NCI-H345 (cell line): ENCODE results near the gene SULT4A1.

Experiments
- DNase-seq: peaks from one replicate; lab custom pipeline; 2025; lab: John Stamatoyannopoulos, UW

The SULT4A1 gene

GRCh38 chr22:43802897-43803495 lies 59.3 kb downstream of the SULT4A1 start:
- DNase-seq: no peak

- no peak for DNase-seq
These were observed 61.3 kb downstream of the SULT4A1 start for GRCh38 chr22:43800970-43801369.

- DNase-seq: no peak
These were observed 63.8 kb downstream of the SULT4A1 start for GRCh38 chr22:43798492-43798891.

DNA sequence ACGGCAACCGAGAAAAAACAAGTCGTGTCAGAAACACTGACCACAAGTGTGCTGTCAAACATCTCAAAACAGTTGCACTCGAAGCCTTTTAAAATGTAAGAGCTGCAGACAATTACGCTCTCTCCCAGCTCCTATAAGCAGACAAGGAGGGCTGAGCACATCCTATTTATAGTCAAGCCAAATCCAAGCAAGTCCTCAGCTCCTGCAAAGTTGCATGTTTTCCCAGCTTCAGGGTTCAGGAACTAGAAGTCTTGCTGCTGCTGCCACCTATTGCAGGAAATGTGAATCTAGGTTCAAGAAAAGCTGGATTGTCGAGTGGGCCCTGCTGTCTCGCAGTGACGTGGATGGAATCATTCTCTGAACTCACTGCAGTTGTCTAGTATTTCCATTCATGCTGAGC lies 65.7 kb downstream of the SULT4A1 start:
- peak; percentile 20 for DNase-seq

DNA sequence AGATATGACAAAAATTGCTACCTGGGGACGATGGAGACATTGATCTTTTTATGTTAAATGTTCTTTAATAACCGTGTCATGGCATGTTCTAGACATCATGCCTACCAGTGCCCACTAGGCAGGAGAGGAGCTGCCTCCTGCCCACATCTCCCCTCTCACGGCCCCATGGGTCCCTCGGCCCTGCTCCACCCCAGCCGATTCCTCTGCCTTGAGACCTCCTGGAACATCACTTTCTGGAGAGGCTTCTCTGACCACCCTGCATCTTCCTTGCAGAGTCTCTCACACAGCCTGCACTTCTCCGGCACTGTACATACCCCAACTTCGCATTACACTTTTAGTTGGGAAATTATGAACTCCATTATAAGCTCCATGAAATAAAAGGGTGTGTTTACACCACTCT lies 67.0 kb downstream of the SULT4A1 start:
- no peak for DNase-seq

GRCh38 chr22:43792905-43793304 lies 69.4 kb downstream of the SULT4A1 start:
- no peak for DNase-seq

DNA sequence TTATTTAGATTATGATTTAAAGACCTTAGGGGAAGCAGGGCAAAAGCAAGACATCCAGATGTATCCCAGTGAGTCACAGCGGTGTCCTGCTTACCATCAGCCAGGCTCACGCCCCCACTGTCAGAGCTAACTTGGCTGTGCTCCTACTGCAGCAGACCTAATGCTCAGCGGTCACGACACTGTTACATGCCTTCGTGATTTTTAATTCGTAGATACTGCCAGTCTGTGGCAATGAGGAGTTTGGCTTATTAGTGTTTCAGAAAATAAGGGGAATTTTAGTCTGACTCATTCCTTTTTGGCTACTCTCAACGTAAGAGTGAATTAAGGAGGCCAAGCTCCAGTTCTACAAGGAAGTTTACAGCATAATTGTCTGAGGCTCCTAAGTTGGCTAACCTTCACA lies 72.9 kb downstream of the SULT4A1 start:
- DNase-seq: no peak

DNA sequence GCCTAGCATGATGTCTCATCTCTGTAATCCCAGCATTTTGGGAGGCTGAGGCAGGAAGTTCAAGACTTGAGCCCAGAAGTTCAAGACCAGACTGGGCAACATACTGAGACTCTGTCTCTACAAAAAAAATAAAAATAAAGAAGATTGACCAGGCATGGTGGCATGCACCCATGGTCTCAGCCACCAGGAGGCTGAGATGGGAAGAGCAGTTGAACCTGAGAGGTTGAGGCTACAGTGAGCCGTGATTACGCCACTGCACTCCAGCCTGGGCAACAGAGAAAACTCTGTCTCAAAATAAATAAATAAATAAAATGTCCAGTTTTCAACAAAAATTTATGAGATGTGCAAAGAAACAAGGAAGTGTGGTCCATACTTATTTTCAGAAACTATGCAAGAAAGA lies 78.5 kb downstream of the SULT4A1 start:
- DNase-seq: no peak

DNA sequence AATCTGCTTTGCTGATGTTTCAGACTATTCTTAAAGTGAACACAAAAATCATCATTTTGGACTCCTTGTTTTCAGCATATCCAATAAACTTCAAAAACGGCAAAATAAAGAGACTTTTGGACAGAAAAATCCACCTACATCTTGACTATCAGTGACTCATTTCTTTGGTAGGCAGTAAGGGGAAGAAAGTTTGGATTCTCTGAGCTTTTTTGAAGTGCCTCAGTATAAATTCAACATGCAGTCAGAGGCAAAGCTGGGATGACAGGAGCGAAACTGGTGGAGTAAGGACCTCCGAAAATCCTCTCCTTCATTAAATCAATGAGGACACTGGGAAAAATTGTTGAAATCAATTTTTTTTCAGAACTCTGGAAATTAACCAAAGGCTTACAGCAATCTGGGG lies 79.9 kb downstream of the SULT4A1 start:
- DNase-seq: no peak

DNA sequence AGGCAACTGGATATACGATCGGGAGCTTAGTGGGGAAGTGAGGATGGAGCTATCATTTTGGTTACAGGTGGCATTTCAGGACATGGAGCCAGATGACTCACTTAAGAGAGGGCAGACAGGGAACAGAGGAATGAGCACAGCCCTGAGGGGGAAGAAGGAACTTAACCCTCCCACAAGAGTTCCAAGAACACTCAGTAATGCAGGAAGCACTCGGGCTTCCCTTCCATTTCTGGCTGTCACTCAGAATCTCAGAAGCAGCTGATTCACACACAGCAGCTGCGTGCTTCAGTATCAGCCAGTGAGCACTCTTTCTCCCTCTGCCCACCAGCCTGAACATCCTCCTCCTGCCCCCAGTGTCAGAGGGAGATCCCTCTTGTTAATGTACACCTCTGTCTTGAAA lies 85.0 kb downstream of the SULT4A1 start:
- DNase-seq: no peak

DNA sequence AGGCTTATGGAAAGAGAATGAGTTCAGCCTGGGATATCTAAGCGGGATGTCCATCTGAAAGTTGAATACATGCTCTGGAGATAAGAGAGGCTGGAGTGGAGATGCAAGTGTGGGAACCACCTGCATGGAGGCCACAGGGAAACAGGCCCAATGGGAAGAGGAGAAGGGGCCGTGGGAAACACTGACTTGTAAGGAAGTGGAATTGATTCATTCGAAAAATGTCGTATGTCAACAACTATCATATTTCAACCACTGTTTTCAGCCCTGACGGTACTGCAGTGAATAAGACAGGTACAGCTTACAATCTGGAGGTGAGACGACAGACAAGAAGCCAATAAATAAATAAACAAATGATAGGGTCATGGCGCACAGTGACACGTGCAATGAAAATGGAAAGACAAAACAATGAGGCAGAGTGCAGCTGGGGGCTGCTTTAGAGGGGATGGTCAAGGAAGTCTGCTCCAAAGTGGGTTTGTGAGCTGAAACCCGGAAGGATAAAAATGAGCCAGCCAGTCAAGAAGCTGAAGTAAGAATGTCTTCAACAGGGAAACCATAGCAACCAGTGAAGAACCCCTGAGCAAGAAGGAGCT lies 86.1 kb downstream of the SULT4A1 start:
- DNase-seq: no peak
